WTC11 (cell line): ENCODE results near the gene U2AF1L4. TPM values are rescaled to one million over a fixed set of nuclear protein-coding genes. Genes with fewer than 3 reads are reported as not detected.

Experiments
- ATF1 ChIP-seq: sonication (generic); formaldehyde crosslinking; IDR thresholded peaks from 2 replicates; pipeline ENCODE4 v1.8.1; 2023; ENCODE audit warnings: mild to moderate bottlenecking, moderate library complexity, missing genetic modification reagents
- FOXP1 ChIP-seq: sonication (generic); formaldehyde crosslinking; IDR thresholded peaks from 2 replicates; pipeline ENCODE4 v1.8.0; 2022; ENCODE audit warnings: missing genetic modification reagents, mild to moderate bottlenecking, moderate library complexity, borderline replicate concordance
- GABPB1 ChIP-seq: sonication (generic); formaldehyde crosslinking; IDR thresholded peaks from 2 replicates; pipeline ENCODE4 v1.8.1; 2023; ENCODE audit warnings: mild to moderate bottlenecking, missing genetic modification reagents
- HMGA2 ChIP-seq: fragments of 250-450 bp; sonication (Bioruptor Pico); IDR thresholded peaks from 2 replicates; pipeline ENCODE4 v1.4.0; 2021; ENCODE audit warnings: mild to moderate bottlenecking, moderate library complexity
- JUN ChIP-seq: sonication (generic); formaldehyde crosslinking; IDR thresholded peaks from 2 replicates; pipeline ENCODE4 v1.8.0; 2023; ENCODE audit warnings: mild to moderate bottlenecking, missing genetic modification reagents
- NR2C2 ChIP-seq: sonication (generic); formaldehyde crosslinking; IDR thresholded peaks from 2 replicates; pipeline ENCODE4 v1.8.0; 2022; ENCODE audit warnings: mild to moderate bottlenecking, missing genetic modification reagents
- NR3C1 ChIP-seq: sonication (generic); formaldehyde crosslinking; conservative IDR thresholded peaks from 2 replicates; pipeline ENCODE4 v1.8.1; 2023; ENCODE audit warnings: low read depth, mild to moderate bottlenecking, missing genetic modification reagents
- RORB ChIP-seq: fragments of 250-450 bp; sonication (Bioruptor Pico); IDR thresholded peaks from 2 replicates; pipeline ENCODE4 v1.9.0; 2021; ENCODE audit warnings: mild to moderate bottlenecking
- TEAD4 ChIP-seq: sonication (generic); formaldehyde crosslinking; IDR thresholded peaks from 2 replicates; pipeline ENCODE4 v1.8.0; 2022; ENCODE audit warnings: mild to moderate bottlenecking, missing genetic modification reagents
- ZBTB21 ChIP-seq: sonication (generic); formaldehyde crosslinking; IDR thresholded peaks from 2 replicates; pipeline ENCODE4 v1.8.1; 2023; ENCODE audit warnings: mild to moderate bottlenecking, missing genetic modification reagents, borderline replicate concordance
- ZNF121 ChIP-seq: sonication (generic); formaldehyde crosslinking; IDR thresholded peaks from 2 replicates; pipeline ENCODE4 v1.8.0; 2023; ENCODE audit warnings: missing genetic modification reagents
- ZNF671 ChIP-seq: fragments of 250-450 bp; sonication (Bioruptor Pico); IDR thresholded peaks from 2 replicates; pipeline ENCODE4 v1.8.0; 2021; ENCODE audit warnings: mild to moderate bottlenecking
- total RNA-seq: library from RNA; stranded (reverse); gene quantifications from 3 replicates; pipeline ENCODE4 v1.2.3, GENCODE V29; 2021
- TF ChIP-seq, protein P1 (sequence below): sonication (generic); formaldehyde crosslinking; IDR thresholded peaks from 2 replicates; pipeline ENCODE4 v1.8.0; 2022; ENCODE audit warnings: missing genetic modification reagents
- TF ChIP-seq, protein P2 (sequence below): sonication (generic); formaldehyde crosslinking; IDR thresholded peaks from 2 replicates; pipeline ENCODE4 v1.8.1; 2023; ENCODE audit warnings: mild to moderate bottlenecking, moderate library complexity, missing genetic modification reagents
- TF ChIP-seq, protein P3 (sequence below): fragments of 250-450 bp; sonication (Bioruptor Pico); IDR thresholded peaks from 2 replicates; pipeline ENCODE4 v1.9.0; 2021; ENCODE audit warnings: mild to moderate bottlenecking, borderline replicate concordance
- TF ChIP-seq, protein P4 (sequence below): sonication (generic); formaldehyde crosslinking; IDR thresholded peaks from 2 replicates; pipeline ENCODE4 v1.8.1; 2022; ENCODE audit warnings: missing genetic modification reagents, borderline replicate concordance
- TF ChIP-seq, protein P5 (sequence below): sonication (generic); formaldehyde crosslinking; IDR thresholded peaks from 2 replicates; pipeline ENCODE4 v1.8.1; 2023; ENCODE audit warnings: mild to moderate bottlenecking, missing genetic modification reagents
- TF ChIP-seq, protein P6 (sequence below): sonication (generic); formaldehyde crosslinking; IDR thresholded peaks from 2 replicates; pipeline ENCODE4 v1.8.1; 2023; ENCODE audit warnings: mild to moderate bottlenecking, missing genetic modification reagents
- TF ChIP-seq, protein P7 (sequence below): sonication (generic); formaldehyde crosslinking; IDR thresholded peaks from 2 replicates; pipeline ENCODE4 v1.8.0; 2022; ENCODE audit warnings: mild to moderate bottlenecking, missing genetic modification reagents

U2AF1L4 gene
- total RNA-seq, 1 experiment from 2014 or later, result 20.9 TPM

DNA sequence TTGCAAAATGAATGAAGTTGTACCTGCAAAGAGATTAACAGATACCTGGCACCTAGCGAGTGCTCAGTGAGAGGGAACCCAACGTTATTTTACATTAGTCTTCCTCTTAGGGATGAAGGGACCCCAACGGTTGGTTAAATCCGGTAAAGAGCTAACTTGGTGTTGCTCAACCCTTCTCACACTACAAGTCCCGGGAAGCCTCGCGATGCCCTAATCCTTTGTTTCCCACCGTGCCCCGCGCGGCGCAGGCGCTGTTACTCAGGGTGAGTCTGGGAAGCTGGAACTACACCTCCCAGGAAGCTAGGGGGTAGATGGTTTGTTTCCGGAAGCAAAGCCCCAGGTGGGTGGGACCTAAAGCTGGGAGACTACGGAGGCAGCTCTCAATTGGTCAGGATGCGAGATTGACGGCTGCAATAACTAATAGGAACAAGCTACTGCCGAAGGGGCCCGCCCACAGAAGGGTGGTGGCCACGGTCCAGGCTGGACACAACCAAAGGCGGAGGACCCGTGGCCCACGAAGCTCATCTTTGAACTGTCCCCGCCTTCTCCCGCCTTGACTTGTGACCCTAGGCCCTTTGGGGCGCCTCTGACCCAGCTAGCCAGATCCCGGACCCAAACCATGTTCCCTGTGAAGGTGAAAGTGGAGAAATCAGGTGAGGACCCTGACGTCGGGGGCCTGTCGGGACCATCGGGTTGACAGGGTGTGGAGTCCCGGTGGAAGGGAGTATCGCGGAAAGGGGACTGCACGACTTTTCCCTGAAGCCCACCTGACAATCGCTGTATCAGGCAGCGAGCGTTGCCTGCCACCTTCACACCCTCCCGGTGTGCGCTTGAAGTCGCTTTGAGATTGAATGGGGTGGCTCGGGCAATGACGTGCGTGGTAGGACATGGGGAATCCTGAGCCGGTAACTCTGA is 3.1 kb upstream of the U2AF1L4 start, which contains the start of gene LIN37 (continued):
- TF ChIP-seq, protein P1, sequence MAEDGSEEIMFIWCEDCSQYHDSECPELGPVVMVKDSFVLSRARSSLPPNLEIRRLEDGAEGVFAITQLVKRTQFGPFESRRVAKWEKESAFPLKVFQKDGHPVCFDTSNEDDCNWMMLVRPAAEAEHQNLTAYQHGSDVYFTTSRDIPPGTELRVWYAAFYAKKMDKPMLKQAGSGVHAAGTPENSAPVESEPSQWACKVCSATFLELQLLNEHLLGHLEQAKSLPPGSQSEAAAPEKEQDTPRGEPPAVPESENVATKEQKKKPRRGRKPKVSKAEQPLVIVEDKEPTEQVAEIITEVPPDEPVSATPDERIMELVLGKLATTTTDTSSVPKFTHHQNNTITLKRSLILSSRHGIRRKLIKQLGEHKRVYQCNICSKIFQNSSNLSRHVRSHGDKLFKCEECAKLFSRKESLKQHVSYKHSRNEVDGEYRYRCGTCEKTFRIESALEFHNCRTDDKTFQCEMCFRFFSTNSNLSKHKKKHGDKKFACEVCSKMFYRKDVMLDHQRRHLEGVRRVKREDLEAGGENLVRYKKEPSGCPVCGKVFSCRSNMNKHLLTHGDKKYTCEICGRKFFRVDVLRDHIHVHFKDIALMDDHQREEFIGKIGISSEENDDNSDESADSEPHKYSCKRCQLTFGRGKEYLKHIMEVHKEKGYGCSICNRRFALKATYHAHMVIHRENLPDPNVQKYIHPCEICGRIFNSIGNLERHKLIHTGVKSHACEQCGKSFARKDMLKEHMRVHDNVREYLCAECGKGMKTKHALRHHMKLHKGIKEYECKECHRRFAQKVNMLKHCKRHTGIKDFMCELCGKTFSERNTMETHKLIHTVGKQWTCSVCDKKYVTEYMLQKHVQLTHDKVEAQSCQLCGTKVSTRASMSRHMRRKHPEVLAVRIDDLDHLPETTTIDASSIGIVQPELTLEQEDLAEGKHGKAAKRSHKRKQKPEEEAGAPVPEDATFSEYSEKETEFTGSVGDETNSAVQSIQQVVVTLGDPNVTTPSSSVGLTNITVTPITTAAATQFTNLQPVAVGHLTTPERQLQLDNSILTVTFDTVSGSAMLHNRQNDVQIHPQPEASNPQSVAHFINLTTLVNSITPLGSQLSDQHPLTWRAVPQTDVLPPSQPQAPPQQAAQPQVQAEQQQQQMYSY, result peak; percentile 37; the same call in 1 of the 2 replicates
- no peak for TF ChIP-seq ATF1 (CRISPR knock-in tag)
- TF ChIP-seq ZBTB21 (CRISPR knock-in tag), result no peak
- TF ChIP-seq HMGA2 (CRISPR knock-in tag), result no peak
- no peak for TF ChIP-seq ZNF671 (CRISPR knock-in tag)
- peak; percentile 77 for TF ChIP-seq GABPB1 (CRISPR knock-in tag)
- no peak for TF ChIP-seq TEAD4 (CRISPR knock-in tag)
- TF ChIP-seq, protein P2, sequence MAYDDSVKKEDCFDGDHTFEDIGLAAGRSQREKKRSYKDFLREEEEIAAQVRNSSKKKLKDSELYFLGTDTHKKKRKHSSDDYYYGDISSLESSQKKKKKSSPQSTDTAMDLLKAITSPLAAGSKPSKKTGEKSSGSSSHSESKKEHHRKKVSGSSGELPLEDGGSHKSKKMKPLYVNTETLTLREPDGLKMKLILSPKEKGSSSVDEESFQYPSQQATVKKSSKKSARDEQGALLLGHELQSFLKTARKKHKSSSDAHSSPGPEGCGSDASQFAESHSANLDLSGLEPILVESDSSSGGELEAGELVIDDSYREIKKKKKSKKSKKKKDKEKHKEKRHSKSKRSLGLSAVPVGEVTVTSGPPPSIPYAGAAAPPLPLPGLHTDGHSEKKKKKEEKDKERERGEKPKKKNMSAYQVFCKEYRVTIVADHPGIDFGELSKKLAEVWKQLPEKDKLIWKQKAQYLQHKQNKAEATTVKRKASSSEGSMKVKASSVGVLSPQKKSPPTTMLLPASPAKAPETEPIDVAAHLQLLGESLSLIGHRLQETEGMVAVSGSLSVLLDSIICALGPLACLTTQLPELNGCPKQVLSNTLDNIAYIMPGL (CRISPR knock-in tag), result no peak
- TF ChIP-seq, protein P3, sequence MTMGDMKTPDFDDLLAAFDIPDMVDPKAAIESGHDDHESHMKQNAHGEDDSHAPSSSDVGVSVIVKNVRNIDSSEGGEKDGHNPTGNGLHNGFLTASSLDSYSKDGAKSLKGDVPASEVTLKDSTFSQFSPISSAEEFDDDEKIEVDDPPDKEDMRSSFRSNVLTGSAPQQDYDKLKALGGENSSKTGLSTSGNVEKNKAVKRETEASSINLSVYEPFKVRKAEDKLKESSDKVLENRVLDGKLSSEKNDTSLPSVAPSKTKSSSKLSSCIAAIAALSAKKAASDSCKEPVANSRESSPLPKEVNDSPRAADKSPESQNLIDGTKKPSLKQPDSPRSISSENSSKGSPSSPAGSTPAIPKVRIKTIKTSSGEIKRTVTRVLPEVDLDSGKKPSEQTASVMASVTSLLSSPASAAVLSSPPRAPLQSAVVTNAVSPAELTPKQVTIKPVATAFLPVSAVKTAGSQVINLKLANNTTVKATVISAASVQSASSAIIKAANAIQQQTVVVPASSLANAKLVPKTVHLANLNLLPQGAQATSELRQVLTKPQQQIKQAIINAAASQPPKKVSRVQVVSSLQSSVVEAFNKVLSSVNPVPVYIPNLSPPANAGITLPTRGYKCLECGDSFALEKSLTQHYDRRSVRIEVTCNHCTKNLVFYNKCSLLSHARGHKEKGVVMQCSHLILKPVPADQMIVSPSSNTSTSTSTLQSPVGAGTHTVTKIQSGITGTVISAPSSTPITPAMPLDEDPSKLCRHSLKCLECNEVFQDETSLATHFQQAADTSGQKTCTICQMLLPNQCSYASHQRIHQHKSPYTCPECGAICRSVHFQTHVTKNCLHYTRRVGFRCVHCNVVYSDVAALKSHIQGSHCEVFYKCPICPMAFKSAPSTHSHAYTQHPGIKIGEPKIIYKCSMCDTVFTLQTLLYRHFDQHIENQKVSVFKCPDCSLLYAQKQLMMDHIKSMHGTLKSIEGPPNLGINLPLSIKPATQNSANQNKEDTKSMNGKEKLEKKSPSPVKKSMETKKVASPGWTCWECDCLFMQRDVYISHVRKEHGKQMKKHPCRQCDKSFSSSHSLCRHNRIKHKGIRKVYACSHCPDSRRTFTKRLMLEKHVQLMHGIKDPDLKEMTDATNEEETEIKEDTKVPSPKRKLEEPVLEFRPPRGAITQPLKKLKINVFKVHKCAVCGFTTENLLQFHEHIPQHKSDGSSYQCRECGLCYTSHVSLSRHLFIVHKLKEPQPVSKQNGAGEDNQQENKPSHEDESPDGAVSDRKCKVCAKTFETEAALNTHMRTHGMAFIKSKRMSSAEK (CRISPR knock-in tag), result no peak
- TF ChIP-seq ZNF121 (CRISPR knock-in tag), result no peak
- TF ChIP-seq NR2C2 (CRISPR knock-in tag), result 0 out of 2 replicates have a peak, but pooled peaks have one; percentile 54
- TF ChIP-seq RORB (CRISPR knock-in tag), result no peak
- TF ChIP-seq, protein P4, sequence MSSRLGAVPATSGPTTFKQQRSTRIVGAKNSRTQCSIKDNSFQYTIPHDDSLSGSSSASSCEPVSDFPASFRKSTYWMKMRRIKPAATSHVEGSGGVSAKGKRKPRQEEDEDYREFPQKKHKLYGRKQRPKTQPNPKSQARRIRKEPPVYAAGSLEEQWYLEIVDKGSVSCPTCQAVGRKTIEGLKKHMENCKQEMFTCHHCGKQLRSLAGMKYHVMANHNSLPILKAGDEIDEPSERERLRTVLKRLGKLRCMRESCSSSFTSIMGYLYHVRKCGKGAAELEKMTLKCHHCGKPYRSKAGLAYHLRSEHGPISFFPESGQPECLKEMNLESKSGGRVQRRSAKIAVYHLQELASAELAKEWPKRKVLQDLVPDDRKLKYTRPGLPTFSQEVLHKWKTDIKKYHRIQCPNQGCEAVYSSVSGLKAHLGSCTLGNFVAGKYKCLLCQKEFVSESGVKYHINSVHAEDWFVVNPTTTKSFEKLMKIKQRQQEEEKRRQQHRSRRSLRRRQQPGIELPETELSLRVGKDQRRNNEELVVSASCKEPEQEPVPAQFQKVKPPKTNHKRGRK (CRISPR knock-in tag), result no peak
- TF ChIP-seq FOXP1, result no peak
- TF ChIP-seq, protein P5, sequence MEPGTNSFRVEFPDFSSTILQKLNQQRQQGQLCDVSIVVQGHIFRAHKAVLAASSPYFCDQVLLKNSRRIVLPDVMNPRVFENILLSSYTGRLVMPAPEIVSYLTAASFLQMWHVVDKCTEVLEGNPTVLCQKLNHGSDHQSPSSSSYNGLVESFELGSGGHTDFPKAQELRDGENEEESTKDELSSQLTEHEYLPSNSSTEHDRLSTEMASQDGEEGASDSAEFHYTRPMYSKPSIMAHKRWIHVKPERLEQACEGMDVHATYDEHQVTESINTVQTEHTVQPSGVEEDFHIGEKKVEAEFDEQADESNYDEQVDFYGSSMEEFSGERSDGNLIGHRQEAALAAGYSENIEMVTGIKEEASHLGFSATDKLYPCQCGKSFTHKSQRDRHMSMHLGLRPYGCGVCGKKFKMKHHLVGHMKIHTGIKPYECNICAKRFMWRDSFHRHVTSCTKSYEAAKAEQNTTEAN (CRISPR knock-in tag), result no peak
- TF ChIP-seq, protein P6, sequence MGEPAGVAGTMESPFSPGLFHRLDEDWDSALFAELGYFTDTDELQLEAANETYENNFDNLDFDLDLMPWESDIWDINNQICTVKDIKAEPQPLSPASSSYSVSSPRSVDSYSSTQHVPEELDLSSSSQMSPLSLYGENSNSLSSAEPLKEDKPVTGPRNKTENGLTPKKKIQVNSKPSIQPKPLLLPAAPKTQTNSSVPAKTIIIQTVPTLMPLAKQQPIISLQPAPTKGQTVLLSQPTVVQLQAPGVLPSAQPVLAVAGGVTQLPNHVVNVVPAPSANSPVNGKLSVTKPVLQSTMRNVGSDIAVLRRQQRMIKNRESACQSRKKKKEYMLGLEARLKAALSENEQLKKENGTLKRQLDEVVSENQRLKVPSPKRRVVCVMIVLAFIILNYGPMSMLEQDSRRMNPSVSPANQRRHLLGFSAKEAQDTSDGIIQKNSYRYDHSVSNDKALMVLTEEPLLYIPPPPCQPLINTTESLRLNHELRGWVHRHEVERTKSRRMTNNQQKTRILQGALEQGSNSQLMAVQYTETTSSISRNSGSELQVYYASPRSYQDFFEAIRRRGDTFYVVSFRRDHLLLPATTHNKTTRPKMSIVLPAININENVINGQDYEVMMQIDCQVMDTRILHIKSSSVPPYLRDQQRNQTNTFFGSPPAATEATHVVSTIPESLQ (CRISPR knock-in tag), result no peak
- no peak for TF ChIP-seq JUN (CRISPR knock-in tag)
- TF ChIP-seq NR3C1 (CRISPR knock-in tag), result no peak
- TF ChIP-seq, protein P7, sequence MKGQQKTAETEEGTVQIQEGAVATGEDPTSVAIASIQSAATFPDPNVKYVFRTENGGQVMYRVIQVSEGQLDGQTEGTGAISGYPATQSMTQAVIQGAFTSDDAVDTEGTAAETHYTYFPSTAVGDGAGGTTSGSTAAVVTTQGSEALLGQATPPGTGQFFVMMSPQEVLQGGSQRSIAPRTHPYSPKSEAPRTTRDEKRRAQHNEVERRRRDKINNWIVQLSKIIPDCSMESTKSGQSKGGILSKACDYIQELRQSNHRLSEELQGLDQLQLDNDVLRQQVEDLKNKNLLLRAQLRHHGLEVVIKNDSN (CRISPR knock-in tag), result 0 out of 2 replicates have a peak, but pooled peaks have one; percentile 44
